HG03095 (cell line): ENCODE results near the gene ZNF236.
"Not testable (repeated sequence)": the region's sequence is repeated elsewhere in the genome, so short reads cannot be mapped to it uniquely, and the experiment has no call there.

Experiments
- ATAC-seq: cut with Tn5 transposase; IDR thresholded peaks from one replicate; pipeline ENCODE4 v1.9.1; 2021; ENCODE audit warnings: moderate library complexity; ENCODE audit not compliant: unreplicated experiment

Gene ZNF236

GRCh38 chr18:76941284-76941683, 118.9 kb downstream of the ZNF236 start:
- no peak for ATAC-seq

DNA sequence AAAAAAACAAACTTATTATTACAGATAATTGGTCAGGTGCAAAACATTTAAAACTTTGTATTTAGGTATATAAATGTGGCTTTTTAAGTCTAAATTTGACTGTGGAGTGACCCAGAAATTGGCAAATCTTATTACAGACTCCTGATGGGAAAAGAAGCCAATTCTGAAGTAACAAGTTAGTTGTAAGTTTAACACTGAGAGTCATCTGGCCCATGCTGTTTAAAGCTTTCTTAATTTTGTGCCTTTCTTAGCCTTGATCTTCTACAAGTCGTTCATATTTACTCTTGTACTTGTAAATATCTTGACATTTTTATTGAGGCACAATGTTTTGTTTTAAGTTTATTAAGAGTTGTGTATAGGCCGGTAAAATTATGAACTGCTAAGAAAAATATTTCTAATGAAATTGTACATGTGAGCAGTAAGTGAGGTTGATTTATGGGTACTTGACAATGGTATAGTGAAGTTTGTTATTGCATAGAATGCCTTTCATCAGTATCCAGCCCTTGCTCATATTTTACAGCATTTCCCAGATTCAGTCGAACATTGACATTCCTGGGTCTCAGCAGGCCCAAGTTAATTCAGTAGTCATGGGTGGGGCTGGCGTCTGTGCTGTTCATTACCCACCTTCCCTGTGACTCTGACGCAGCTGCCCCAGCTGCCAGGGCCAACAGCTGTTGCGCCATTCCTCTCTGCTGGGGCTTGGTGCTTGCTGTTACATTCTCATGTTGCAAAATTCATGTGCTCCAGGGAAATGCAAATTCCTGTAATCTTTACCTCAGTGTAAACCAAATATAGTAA, 121.4 kb downstream of the ZNF236 start:
- no peak for ATAC-seq

- not testable (repeated sequence) for ATAC-seq
These were observed 122.0 kb downstream of the ZNF236 start for GRCh38 chr18:76944346-76944745.

GRCh38 chr18:76948345-76948744, 126.0 kb downstream of the ZNF236 start:
- ATAC-seq, result no peak

GRCh38 chr18:76951456-76952247, 129.3 kb downstream of the ZNF236 start:
- ATAC-seq, result no peak

- no peak for ATAC-seq
These were observed 130.4 kb downstream of the ZNF236 start for GRCh38 chr18:76952747-76953146.

- ATAC-seq, result no peak
These were observed 130.8 kb downstream of the ZNF236 start for GRCh38 chr18:76953156-76953555.

DNA sequence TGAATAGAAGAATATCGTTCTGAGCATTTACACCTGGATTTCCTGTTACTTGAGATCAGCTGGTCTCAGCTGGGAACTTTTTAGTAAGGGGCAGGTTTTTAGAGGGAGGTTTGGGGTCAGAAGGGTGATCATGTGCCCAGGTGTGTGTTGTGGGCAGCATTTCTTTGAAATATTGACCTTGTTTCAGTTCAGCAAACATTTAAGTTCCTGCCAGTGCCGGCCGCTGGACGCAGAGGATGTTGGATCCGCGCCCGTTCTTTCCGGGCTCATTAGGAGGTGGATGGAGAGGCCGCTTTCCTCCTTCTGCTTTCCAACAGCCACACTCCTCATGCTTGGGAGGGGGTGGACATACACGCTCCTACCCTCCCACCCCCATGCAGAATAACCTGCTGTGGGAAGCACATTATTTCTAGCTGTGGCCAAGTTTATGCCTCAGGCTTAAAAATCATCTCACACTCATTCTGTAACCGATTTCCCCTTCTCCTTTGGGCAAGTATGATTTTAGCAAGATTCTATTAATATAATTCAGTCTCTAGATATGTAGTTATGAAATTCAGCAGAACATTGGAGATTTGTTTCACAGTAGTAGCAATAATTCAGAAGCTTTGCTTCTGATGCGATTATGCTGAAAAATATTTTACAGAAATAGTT, 131.4 kb downstream of the ZNF236 start:
- ATAC-seq, result no peak

GRCh38 chr18:76955524-76956170, 133.3 kb downstream of the ZNF236 start:
- ATAC-seq, result no peak

GRCh38 chr18:76956648-76957047, 134.3 kb downstream of the ZNF236 start:
- ATAC-seq, result no peak

GRCh38 chr18:76957384-76958355, 135.3 kb downstream of the ZNF236 start:
- ATAC-seq, result no peak

DNA sequence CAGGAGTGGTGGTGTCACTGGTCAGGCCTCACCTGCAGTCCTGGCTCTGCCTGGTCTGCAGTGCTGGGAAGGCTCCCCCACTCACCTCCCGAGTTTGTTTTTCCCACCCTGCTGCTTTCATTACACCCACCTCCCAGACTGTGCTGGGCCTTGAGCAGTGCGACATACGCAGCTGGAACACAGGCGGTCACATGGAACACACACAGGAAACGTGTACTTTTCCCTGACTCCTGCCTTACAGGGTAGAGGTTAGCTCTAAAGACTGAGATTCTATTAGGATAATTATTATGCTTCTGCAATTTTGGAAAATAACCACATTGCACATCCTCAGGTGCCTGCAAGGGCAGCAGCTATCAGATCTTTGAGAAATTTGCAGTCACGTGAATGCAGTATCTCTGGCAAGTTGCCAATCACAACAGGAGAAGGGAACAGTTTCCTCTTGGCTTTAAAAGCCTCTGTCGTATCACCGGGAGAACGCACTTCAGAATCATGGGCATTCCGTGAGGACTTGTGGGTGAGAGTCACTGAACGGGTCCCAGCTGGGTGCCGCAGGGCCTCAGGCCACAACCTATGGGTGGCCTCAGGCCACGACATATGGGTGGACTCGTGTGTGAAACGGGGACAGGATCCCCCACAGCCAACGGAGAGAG, 136.5 kb downstream of the ZNF236 start:
- no peak for ATAC-seq

DNA sequence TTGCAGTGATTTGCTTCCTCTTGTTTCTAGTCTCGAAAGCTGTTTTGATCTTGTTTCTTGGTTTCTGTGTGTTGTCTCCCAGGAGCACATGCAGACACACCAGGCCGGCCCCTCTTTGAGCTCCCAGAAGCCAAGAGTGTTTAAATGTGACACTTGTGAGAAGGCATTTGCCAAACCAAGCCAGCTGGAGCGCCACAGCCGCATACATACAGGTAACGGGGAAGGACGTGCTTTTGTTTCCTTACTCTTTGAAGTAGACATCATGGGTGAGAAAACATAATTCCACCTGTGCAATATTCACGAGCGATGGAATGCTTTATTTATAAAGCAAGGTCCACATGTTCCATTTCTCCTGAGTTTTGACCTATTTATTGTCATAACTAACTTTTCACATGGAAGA, 137.2 kb downstream of the ZNF236 start:
- ATAC-seq, result no peak

DNA sequence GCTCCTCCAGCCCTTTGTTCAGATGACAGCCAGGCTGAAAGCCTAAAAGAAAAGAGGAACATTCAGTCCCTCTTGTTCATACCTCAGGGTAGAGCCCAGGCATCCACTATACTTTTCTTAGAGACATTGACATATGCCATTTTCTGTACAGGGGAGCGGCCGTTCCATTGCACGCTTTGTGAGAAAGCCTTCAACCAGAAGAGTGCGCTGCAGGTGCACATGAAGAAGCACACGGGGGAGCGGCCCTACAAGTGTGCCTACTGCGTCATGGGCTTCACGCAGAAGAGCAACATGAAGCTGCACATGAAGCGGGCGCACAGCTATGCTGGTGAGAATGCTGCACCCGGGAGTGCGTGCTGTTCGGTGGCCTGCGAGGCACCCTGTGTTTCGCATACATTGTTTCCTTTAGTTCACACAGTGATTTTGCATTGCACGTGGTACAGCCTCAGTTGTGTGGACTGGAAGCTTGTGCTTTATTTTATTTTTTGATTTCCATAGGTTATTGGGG, 138.2 kb downstream of the ZNF236 start:
- no peak for ATAC-seq

DNA sequence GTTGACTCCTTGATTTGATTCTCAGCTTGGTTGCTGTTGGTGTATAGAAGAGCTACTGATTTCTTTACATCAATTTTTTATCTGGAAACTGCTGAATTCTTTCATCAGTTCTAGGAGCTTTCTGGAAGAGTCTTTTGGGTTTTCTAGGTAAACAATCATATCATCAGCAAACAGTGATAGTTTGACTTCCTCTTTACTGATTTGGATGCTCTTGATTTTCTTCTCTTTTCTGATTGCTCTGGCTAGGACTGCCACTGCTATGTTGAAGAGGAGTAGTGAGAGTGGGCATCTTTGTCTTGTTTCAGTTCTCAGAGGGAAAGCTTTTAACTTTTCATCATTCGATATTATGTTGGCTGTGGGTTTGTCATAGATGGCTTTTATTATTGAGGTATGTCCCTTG, 140.5 kb downstream of the ZNF236 start:
- no peak for ATAC-seq

DNA sequence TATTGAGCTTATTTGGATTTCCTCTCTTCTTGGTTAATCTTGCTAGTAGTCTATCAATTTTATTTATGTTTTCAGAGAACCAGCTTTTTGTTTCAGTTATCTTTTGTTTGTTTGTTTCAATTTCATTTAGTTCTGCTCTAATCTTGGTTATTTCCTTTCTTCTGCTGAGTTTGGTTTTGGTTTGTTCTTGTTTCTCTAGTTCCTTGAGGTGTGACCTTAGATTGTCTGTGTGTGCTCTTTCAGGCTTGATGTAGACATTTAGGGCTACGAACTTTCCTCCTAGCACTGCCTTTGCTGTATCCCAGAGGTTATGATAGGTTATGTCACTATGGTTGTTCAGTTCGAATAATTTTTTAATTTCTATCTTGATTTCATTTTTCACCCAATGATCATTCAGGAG, 141.6 kb downstream of the ZNF236 start:
- no peak for ATAC-seq

- not testable (repeated sequence) for ATAC-seq
These were observed 143.3 kb downstream of the ZNF236 start for GRCh38 chr18:76965555-76966151.

DNA sequence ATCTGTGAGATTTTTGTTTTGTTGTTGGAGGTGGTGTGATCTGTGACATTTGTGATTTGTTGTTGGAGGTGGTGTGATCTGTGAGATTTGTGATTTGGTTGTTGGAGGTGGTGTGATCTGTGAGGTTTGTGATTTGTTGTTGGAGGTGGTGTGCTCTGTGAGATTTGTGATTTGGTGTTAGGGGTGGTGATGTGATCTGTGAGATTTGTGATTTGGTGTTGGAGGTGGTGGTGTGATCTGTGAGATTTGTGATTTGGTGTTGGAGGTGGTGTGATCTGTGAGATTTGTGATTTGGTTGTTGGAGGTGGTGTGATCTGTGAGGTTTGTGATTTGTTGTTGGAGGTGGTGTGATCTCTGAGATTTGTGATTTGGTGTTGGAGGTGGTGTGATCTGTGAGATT, 144.9 kb downstream of the ZNF236 start:
- not testable (repeated sequence) for ATAC-seq
